Transverse colon (tissue), 4 donors: ENCODE data around the gene FAM149A.

ENCODE experiments used
- CTCF ChIP-seq, 5 experiments: fragments of 200-600 bp in 3 of 5; fragments of 450-650 bp in 2 of 5; sonication (generic) in 3 of 5; IDR thresholded peaks; 1 replicate in 2 of 5; 2 replicates in 3 of 5; pipeline ENCODE4 v1.5.1; 2016 to 2017; ENCODE audit warnings: antibody characterized with exemption in 5 of 5, inconsistent platforms in 3 of 5, mild to moderate bottlenecking in 2 of 5, moderate library complexity in 1 of 5
- EP300 ChIP-seq: sonication (generic); formaldehyde crosslinking; IDR thresholded peaks from one replicate; pipeline ENCODE4 v1.6.1; 2017; ENCODE audit warnings: antibody characterized with exemption, low read depth
- POLR2A ChIP-seq: fragments of 450-650 bp; IDR thresholded peaks from one replicate; pipeline ENCODE4 v1.6.1; 2016; ENCODE audit warnings: antibody characterized with exemption, mild to moderate bottlenecking, moderate library complexity
- POLR2AphosphoS5 ChIP-seq, 3 donors: sonication (generic); formaldehyde crosslinking; IDR thresholded peaks; one replicate each; pipeline ENCODE4 v1.6.1; 2016; ENCODE audit warnings: antibody characterized with exemption in 3 of 3

GRCh38 chr4:186188107-186188506 lies 83.6 kb downstream of the FAM149A start:
- TF ChIP-seq CTCF (IDR thresholded peaks at IDR 0.05) = no peak
- TF ChIP-seq POLR2A = no peak
- no peak for TF ChIP-seq EP300
- no peak for TF ChIP-seq POLR2AphosphoS5 (IDR thresholded peaks at IDR 0.05)
